Esophagus muscularis mucosa (tissue), 4 donors: ENCODE data around the gene MAP3K14.

Experiments used
- CTCF ChIP-seq, 3 experiments: fragments of 200-600 bp in 2 of 3; fragments of 450-650 bp in 1 of 3; sonication (generic) in 2 of 3; IDR thresholded peaks; one replicate each; pipeline ENCODE4 v1.5.1; 2017 to 2019; ENCODE audit warnings: antibody characterized with exemption in 3 of 3, mild to moderate bottlenecking in 2 of 3, moderate library complexity in 1 of 3
- EP300 ChIP-seq: sonication (generic); formaldehyde crosslinking; IDR thresholded peaks from one replicate; pipeline ENCODE4 v1.6.1; 2017; ENCODE audit warnings: antibody characterized with exemption
- POLR2AphosphoS5 ChIP-seq, 2 donors: sonication (generic); formaldehyde crosslinking; IDR thresholded peaks; one replicate each; pipeline ENCODE4 v1.6.1; 2017; ENCODE audit warnings: antibody characterized with exemption in 2 of 2

- TF ChIP-seq POLR2AphosphoS5 (IDR thresholded peaks at IDR 0.05) = no peak
- TF ChIP-seq CTCF (IDR thresholded peaks at IDR 0.05) = no peak
- TF ChIP-seq EP300 = no peak
Observed at GRCh38 chr17:45339646-45340605, 23.1 kb upstream of the MAP3K14 start.
